Ovary (tissue), 3 donors: ENCODE measurements around the gene GRIN2A.

Experiments used
- POLR2A ChIP-seq: fragments of 450-650 bp; IDR thresholded peaks from one replicate; pipeline ENCODE4 v1.6.1; 2017; ENCODE audit warnings: antibody characterized with exemption, mild to moderate bottlenecking, moderate library complexity
- TF ChIP-seq, protein P1 (sequence below), 3 donors: fragments of 450-650 bp in 2 of 3; fragments of 200-600 bp in 1 of 3; IDR thresholded peaks; one replicate each; pipeline versions ENCODE4 v1.5.1 to v1.8.0; 2016 to 2022; ENCODE audit warnings: antibody characterized with exemption in 3 of 3, mild to moderate bottlenecking in 1 of 3
- donor health status: DM: no; HTN: no; CAD: no.

- no peak for TF ChIP-seq POLR2A
- TF ChIP-seq, protein P1, sequence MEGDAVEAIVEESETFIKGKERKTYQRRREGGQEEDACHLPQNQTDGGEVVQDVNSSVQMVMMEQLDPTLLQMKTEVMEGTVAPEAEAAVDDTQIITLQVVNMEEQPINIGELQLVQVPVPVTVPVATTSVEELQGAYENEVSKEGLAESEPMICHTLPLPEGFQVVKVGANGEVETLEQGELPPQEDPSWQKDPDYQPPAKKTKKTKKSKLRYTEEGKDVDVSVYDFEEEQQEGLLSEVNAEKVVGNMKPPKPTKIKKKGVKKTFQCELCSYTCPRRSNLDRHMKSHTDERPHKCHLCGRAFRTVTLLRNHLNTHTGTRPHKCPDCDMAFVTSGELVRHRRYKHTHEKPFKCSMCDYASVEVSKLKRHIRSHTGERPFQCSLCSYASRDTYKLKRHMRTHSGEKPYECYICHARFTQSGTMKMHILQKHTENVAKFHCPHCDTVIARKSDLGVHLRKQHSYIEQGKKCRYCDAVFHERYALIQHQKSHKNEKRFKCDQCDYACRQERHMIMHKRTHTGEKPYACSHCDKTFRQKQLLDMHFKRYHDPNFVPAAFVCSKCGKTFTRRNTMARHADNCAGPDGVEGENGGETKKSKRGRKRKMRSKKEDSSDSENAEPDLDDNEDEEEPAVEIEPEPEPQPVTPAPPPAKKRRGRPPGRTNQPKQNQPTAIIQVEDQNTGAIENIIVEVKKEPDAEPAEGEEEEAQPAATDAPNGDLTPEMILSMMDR (IDR thresholded peaks at IDR 0.05), result no peak
These were observed 264.5 kb downstream of the GRIN2A start for GRCh38 chr16:9917691-9918090.
